Right atrium auricular region (tissue), 2 donors: ENCODE results near the gene MAPK4. TPM values are rescaled to one million over a fixed set of nuclear protein-coding genes. Genes with fewer than 3 reads are reported as not detected.

Source experiments
- DNase-seq: peaks from one replicate; pipeline ENCODE4 v3.0.0-alpha.2; 2019; ENCODE audit warnings: low spot score
- H3K27ac ChIP-seq, 2 donors: fragments of 200-600 bp; sonication (generic); 1 replicate in 1 of 2; 2 replicates in 1 of 2; pipeline ENCODE4 v1.5.1; 2016 to 2019
- H3K27me3 ChIP-seq, 2 donors: fragments of 200-600 bp; sonication (generic); one replicate each; pipeline versions ENCODE4 v1.5.1 to v1.6.0; 2017 to 2019
- H3K36me3 ChIP-seq: fragments of 200-600 bp; sonication (generic); one replicate; pipeline ENCODE4 v1.5.1; 2016
- H3K4me1 ChIP-seq, 2 donors: fragments of 200-600 bp; sonication (generic); one replicate each; pipeline versions ENCODE4 v1.5.1 to v1.6.0; 2017 to 2019
- H3K4me3 ChIP-seq, 2 donors: fragments of 200-600 bp; sonication (generic); 1 replicate in 1 of 2; 2 replicates in 1 of 2; pipeline ENCODE4 v1.5.1; 2017 to 2019; ENCODE audit warnings: mild to moderate bottlenecking in 1 of 2, moderate library complexity in 1 of 2
- H3K9me3 ChIP-seq, 2 donors: fragments of 200-600 bp; sonication (generic); one replicate each; pipeline ENCODE4 v1.5.1; 2019
- CTCF ChIP-seq, 2 donors: fragments of 200-600 bp; sonication (generic); IDR thresholded peaks; one replicate each; pipeline ENCODE4 v1.5.1; 2019; ENCODE audit warnings: antibody characterized with exemption in 2 of 2
- total RNA-seq, 2 donors: library from RNA; depleted of rRNA; stranded (reverse); fragments of >200 nt; gene quantifications; one replicate each; pipeline ENCODE4 v1.1.0, GENCODE V29; 2016

MAPK4 gene
- total RNA-seq, 2 donors from 2014 or later, result 17.9 to 101 TPM

DNA sequence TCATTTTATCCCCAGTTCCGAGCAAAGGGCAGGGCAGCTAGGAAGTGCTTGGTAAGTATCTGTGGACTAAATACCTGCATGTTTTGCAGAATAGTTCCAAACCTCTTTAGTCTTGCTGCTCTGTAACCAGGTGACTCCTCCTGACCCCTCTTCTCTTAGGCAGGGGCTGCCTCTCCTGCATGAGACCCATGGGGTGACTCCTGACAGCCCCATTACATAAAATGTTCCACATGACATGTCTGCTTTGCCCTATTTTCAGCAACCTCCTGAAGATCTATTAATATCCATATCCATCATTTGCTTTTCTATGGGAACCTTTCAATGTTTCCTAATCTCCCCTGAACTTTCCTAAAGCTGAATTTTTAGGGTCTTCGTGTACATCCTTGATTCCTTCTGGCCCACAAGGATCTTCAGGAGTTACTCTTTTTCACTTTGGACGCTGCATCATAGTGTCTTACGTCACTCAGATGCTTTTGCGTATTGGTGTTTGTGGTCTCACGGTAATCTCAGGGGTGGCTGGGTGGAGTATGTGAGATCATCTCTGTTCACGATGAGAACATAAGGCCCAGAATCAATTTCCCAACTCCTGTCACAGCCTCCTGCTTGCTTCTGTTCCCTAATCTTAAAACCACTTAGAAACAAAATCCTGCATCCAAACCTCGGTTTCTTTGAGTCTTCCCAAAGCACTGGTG lies 76.6 kb downstream of the MAPK4 start:
- Histone ChIP-seq H3K27me3 (no peaks in the 10 kb centered on the region), H3K4me3 (no peak overlapping the region), H3K4me1 (peaks cover 0 to 9% of the 10 kb centered on the region in 2 donors), H3K36me3 (no peaks in the 10 kb centered on the region), H3K27ac (no peak overlapping the region), H3K9me3 (no peaks in the 10 kb centered on the region)
- DNase-seq, result no peak
- no peak for TF ChIP-seq CTCF (IDR thresholded peaks at IDR 0.05)

DNA sequence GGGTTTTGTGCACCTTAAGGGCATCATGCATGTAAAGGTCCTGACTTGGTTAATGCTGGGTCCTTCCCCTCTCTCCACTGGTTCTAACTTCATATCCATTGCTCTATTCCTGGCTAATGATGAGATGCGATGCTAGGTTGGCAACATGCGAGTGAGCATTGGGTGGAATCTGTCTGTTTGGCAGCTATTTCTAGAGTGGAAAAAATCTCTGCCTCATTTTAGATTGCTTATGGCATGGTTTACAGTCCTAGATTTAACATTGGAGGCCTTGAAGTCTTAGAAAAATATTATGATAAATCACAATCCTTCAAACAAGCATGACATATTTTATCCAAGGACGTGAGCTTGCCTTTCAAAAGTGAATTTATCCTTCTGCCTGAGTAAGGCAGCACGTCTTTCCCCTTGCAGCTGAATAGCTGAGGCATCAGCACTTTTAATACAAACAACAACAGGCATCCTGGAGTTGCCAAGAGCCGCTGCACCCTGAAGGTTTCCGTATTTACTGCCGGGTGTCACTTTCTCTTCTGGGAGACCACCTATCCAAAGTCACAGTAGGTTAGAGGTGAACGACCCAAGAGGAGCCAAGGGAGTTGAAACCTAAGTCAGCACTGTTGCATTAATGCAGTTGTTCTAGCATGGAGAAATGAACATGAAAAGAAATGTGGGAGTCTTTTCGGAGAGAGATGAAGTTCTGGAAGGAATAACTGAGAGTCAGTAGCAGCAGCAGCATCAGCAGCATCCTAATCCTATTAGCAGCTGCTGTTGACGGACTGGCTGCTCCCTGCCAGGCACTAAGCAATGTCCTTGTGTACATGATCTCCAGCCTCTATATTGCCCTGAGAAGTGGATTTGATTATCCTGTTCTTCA lies 78.4 kb downstream of the MAPK4 start:
- Histone ChIP-seq H3K4me1 (no peaks in the 10 kb centered on the region), H3K4me3 (no peak overlapping the region), H3K27me3 (no peaks in the 10 kb centered on the region), H3K9me3 (no peaks in the 10 kb centered on the region), H3K27ac (peak overlapping the region in 1 of 2 donors; percentile 33), H3K36me3 (no peaks in the 10 kb centered on the region)
- DNase-seq, result no peak
- TF ChIP-seq CTCF (IDR thresholded peaks at IDR 0.05), result no peak

DNA sequence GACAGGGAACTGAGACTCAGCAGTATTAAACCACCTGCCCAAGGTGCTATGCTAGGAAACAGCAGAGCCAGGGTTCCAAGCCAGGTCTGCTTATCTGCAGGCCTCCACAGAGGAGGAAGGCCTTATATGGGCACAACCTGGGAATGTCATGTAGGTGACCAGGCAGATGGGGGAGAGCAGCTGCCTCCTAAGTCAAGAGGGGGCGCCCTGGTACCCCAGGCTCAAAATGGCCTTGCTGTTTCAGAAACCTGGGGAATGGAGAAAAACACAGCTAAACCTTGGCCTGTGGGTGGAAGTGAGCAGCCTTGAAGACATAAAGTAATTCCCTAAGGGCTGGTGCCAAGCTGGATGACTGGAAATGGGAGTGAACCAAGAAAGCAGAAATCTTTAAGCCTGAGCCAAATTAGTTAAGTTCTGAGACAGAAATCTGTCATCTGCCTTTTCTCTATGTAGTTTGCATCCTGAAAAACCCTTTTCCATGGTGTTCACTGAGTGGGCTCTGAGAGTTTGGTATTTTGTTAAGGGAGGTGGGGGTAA lies 79.1 kb downstream of the MAPK4 start:
- TF ChIP-seq CTCF (IDR thresholded peaks at IDR 0.05), result no peak
- no peaks in the 10 kb centered on the region for H3K27me3 ChIP-seq
- DNase-seq, result no peak
- peak overlapping the region in 1 of 2 donors; percentile 33 for H3K27ac ChIP-seq
- H3K4me1 ChIP-seq, result no peaks in the 10 kb centered on the region
- H3K9me3 ChIP-seq, result no peaks in the 10 kb centered on the region
- H3K4me3 ChIP-seq, result no peak overlapping the region
- no peaks in the 10 kb centered on the region for H3K36me3 ChIP-seq

DNA sequence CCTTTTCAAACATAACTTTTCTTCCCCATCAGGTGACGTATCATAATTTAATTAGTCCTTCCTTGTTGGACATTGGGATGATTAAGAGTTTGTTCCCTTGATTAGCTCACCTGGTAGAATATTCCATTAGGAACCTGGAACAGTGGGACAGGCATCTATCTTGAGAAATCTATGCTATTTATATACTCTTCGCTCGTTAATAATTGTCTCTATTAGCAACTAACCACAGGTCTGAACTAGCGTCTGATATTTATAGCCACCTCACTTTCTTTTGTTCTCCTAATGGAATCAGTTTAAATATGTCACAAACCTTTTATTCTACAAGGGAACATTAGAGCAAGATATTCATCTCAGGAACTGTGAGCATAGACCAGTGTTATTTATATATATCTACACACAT lies 79.8 kb downstream of the MAPK4 start:
- Histone ChIP-seq H3K4me1 (no peaks in the 10 kb centered on the region), H3K9me3 (no peaks in the 10 kb centered on the region), H3K36me3 (no peaks in the 10 kb centered on the region), H3K27me3 (no peaks in the 10 kb centered on the region), H3K27ac (no peak overlapping the region), H3K4me3 (no peak overlapping the region)
- no peak for TF ChIP-seq CTCF (IDR thresholded peaks at IDR 0.05)
- no peak for DNase-seq

DNA sequence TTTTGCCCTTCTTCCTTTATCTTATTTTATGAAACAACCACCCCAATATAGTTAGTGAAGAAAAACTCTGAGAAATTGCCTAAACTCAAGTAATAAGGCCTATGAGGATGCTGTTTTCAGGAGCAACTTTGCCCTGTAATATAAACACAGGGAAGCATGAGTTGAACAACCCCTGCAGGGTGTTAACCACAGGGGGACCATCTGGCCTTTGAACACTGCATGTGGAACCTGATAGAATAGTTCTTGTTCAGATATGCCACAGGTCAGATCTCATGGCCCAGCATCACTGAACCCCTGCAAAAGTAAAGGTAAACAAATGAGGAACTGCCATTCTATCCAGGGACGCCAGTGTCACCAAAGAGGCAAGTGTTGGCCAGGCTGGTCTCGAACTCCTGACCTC lies 82.6 kb downstream of the MAPK4 start:
- no peak for TF ChIP-seq CTCF (IDR thresholded peaks at IDR 0.05)
- DNase-seq, result no peak

More for the DNA sequence above, 82.6 kb downstream of the MAPK4 start:
- H3K9me3 ChIP-seq, result no peaks in the 10 kb centered on the region
- no peaks in the 10 kb centered on the region for H3K27me3 ChIP-seq
- no peaks in the 10 kb centered on the region for H3K4me1 ChIP-seq
- no peak overlapping the region for H3K4me3 ChIP-seq
- H3K27ac ChIP-seq, result no peak overlapping the region
- H3K36me3 ChIP-seq, result no peaks in the 10 kb centered on the region
